ENCODE results near the gene HLA-DQB1.

DNA sequence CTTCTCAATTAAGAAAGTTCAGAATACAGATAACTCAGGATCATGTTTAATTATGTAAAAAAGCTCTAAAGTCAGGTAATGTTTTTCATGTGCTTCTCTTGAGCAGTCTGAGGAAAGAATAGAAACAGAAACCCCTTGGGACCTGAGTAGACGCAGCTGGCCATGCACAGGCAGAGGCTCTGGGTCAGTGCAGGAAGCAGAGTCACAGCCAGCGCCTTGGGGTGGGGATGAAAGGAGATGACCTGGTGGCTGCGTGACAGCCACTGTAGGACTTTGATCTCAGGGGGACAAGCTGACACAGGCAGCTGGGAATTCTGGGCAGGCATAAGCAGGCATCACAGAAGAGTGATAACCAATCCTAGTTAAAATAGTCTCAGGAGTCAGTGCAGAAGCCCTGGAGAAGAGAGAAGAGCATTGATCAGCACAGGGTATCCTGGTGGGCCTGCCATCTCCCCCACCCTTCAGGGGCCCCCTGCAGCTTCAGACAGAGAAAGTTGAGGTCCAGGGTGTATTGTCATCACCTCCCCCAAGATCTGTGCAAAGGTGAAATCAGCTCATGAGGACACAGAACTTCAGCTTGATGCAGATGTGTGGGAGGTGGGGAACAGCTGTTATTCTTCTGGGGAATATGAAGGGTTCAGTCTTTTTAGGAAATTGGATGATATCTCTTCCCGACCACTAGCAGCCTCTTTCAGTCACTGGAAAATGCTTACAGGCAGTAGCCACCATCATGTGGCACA is 6.4 kb downstream of the HLA-DQB1 start:
- TF ChIP-seq, protein P1, sequence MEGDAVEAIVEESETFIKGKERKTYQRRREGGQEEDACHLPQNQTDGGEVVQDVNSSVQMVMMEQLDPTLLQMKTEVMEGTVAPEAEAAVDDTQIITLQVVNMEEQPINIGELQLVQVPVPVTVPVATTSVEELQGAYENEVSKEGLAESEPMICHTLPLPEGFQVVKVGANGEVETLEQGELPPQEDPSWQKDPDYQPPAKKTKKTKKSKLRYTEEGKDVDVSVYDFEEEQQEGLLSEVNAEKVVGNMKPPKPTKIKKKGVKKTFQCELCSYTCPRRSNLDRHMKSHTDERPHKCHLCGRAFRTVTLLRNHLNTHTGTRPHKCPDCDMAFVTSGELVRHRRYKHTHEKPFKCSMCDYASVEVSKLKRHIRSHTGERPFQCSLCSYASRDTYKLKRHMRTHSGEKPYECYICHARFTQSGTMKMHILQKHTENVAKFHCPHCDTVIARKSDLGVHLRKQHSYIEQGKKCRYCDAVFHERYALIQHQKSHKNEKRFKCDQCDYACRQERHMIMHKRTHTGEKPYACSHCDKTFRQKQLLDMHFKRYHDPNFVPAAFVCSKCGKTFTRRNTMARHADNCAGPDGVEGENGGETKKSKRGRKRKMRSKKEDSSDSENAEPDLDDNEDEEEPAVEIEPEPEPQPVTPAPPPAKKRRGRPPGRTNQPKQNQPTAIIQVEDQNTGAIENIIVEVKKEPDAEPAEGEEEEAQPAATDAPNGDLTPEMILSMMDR (IDR thresholded peaks at IDR 0.05) = no peak
- TF ChIP-seq POLR2A (IDR thresholded peaks at IDR 0.05) = no peak
- TF ChIP-seq POLR2AphosphoS5 (IDR thresholded peaks at IDR 0.05) = no peak
- no peak for TF ChIP-seq EP300 (IDR thresholded peaks at IDR 0.05)
